Liver (tissue), 9 donors: ENCODE data around the gene GPATCH3. TPM values are rescaled to one million over a fixed set of nuclear protein-coding genes. Genes with fewer than 3 reads are reported as not detected.
A peak's percentile ranks its signal among the peaks of the same experiment; 100 is the strongest.

Experiments
- DNase-seq: peaks from one replicate; pipeline ENCODE4 v3.0.0-alpha.2; 2017; ENCODE audit warnings: low spot score
- H3K27ac ChIP-seq, 2 donors: one replicate each; pipeline ENCODE4 v1.7.0; 2013; ENCODE audit warnings: inconsistent platforms in 2 of 2, low read length in 2 of 2, control low read depth in 1 of 2, low read depth in 1 of 2, mild to moderate bottlenecking in 1 of 2
- H3K27me3 ChIP-seq, 4 donors: one replicate each; pipeline versions ENCODE4 v1.6.1 to v1.7.0; 2013; ENCODE audit warnings: low read length in 3 of 4, inconsistent platforms in 1 of 4, mild to moderate bottlenecking in 1 of 4, moderate library complexity in 1 of 4; ENCODE audit not compliant: control insufficient read depth in 4 of 4, insufficient read depth in 4 of 4
- H3K36me3 ChIP-seq, 4 donors: one replicate each; pipeline versions ENCODE4 v1.6.1 to v1.7.0; 2013; ENCODE audit warnings: low read length in 3 of 4, mild to moderate bottlenecking in 3 of 4, low read depth in 1 of 4, moderate library complexity in 1 of 4; ENCODE audit not compliant: control insufficient read depth in 4 of 4, insufficient read depth in 3 of 4
- H3K4me1 ChIP-seq, 4 donors: one replicate each; pipeline versions ENCODE4 v1.6.1 to v1.7.0; 2013; ENCODE audit warnings: low read length in 3 of 4, mild to moderate bottlenecking in 3 of 4, moderate library complexity in 1 of 4; ENCODE audit not compliant: control insufficient read depth in 4 of 4, insufficient read depth in 4 of 4
- H3K4me3 ChIP-seq, 3 donors: one replicate each; pipeline versions ENCODE4 v1.6.1 to v1.7.0; 2013; ENCODE audit warnings: low read length in 3 of 3, control low read depth in 1 of 3, low read depth in 1 of 3, mild to moderate bottlenecking in 1 of 3
- H3K9ac ChIP-seq, 2 donors: one replicate each; pipeline ENCODE4 v1.7.0; 2013; ENCODE audit warnings: low read length in 2 of 2, mild to moderate bottlenecking in 2 of 2, moderate library complexity in 2 of 2, control low read depth in 1 of 2, low read depth in 1 of 2
- H3K9me3 ChIP-seq, 4 donors: one replicate each; pipeline versions ENCODE4 v1.6.1 to v1.7.0; 2013; ENCODE audit warnings: low read length in 3 of 4; ENCODE audit not compliant: control insufficient read depth in 4 of 4
- ATF3 ChIP-seq: IDR thresholded peaks from 2 replicates; pipeline ENCODE4 v1.6.1; 2016; ENCODE audit warnings: antibody characterized with exemption
- EGR1 ChIP-seq, 2 donors: IDR thresholded peaks; 2 replicates each; pipeline ENCODE4 v1.6.1; 2016 to 2018; ENCODE audit warnings: antibody characterized with exemption in 2 of 2, low read depth in 2 of 2
- FOXA1 ChIP-seq: IDR thresholded peaks from 2 replicates; pipeline ENCODE4 v1.6.1; 2016; ENCODE audit warnings: antibody characterized with exemption
- FOXA2 ChIP-seq: IDR thresholded peaks from 2 replicates; pipeline ENCODE4 v1.6.1; 2016; ENCODE audit warnings: antibody characterized with exemption
- GABPA ChIP-seq, 2 donors: IDR thresholded peaks in 1 of 2; conservative IDR thresholded peaks in 1 of 2; 2 replicates each; pipeline ENCODE4 v1.6.1; 2016; ENCODE audit warnings: antibody characterized with exemption in 2 of 2, mild to moderate bottlenecking in 1 of 2, moderate library complexity in 1 of 2
- HNF4A ChIP-seq, 2 donors: conservative IDR thresholded peaks; 2 replicates each; pipeline ENCODE4 v1.6.1; 2016; ENCODE audit warnings: antibody characterized with exemption in 2 of 2, mild to moderate bottlenecking in 2 of 2
- HNF4G ChIP-seq: IDR thresholded peaks from 2 replicates; pipeline ENCODE4 v1.6.1; 2016; ENCODE audit warnings: antibody characterized with exemption
- JUND ChIP-seq, 2 donors: IDR thresholded peaks; 2 replicates each; pipeline ENCODE4 v1.6.1; 2016; ENCODE audit warnings: antibody characterized with exemption in 2 of 2
- NR2F2 ChIP-seq: IDR thresholded peaks from 2 replicates; pipeline ENCODE4 v1.6.1; 2016; ENCODE audit warnings: antibody characterized with exemption
- RAD21 ChIP-seq, 2 donors: IDR thresholded peaks; 2 replicates each; pipeline ENCODE4 v1.6.1; 2016; ENCODE audit warnings: antibody characterized with exemption in 2 of 2, mild to moderate bottlenecking in 2 of 2
- REST ChIP-seq: IDR thresholded peaks from 2 replicates; pipeline ENCODE4 v1.6.1; 2016; ENCODE audit warnings: antibody characterized with exemption, mild to moderate bottlenecking
- RXRA ChIP-seq, 2 donors: IDR thresholded peaks; 2 replicates each; pipeline ENCODE4 v1.6.1; 2017 to 2018; ENCODE audit warnings: antibody characterized with exemption in 2 of 2, mild to moderate bottlenecking in 1 of 2
- SP1 ChIP-seq: IDR thresholded peaks from 2 replicates; pipeline ENCODE4 v1.6.1; 2018; ENCODE audit warnings: antibody characterized with exemption, mild to moderate bottlenecking
- TAF1 ChIP-seq: conservative IDR thresholded peaks from 2 replicates; pipeline ENCODE4 v1.6.1; 2016; ENCODE audit warnings: antibody characterized with exemption, mild to moderate bottlenecking
- YY1 ChIP-seq: IDR thresholded peaks from 2 replicates; pipeline ENCODE4 v1.6.1; 2016; ENCODE audit warnings: antibody characterized with exemption, mild to moderate bottlenecking
- ZBTB33 ChIP-seq: IDR thresholded peaks from 2 replicates; pipeline ENCODE4 v1.6.1; 2016; ENCODE audit warnings: antibody characterized with exemption
- WGBS: extraction: QIAGEN DNeasy Blood & Tissue Kit; methylation state at CpG from one replicate; pipeline ENCODE4 v1.1.7; 2013; 5-methylcytosine and 5-hydroxymethylcytosine counted together
- polyA plus RNA-seq, 2 donors: library from polyadenylated mRNA; stranded (reverse) in 1 of 2; unstranded in 1 of 2; fragments of 200-250 nt in 1 of 2; fragments of >200 nt in 1 of 2; fragmentation: Nextera tagmentation in 1 of 2; extraction: Ambion mirVana in 1 of 2; gene quantifications; one replicate each; pipeline versions ENCODE4 v1.2.1 to v1.2.3, GENCODE V29; 2013 to 2015
- total RNA-seq, 2 donors: library from RNA; depleted of rRNA; stranded (reverse); fragments of >200 nt; gene quantifications; one replicate each; pipeline ENCODE4 v1.2.3, GENCODE V29; 2014
- TF ChIP-seq, protein P1 (sequence below): IDR thresholded peaks from 2 replicates; pipeline ENCODE4 v1.6.1; 2016; ENCODE audit warnings: antibody characterized with exemption
- TF ChIP-seq, protein P2 (sequence below): fragments of 150-350 bp; IDR thresholded peaks from 2 replicates; pipeline ENCODE4 v1.5.1; 2017; ENCODE audit warnings: improper control_type of control experiment, low read depth, low read length; ENCODE audit not compliant: missing input control
- donor health status: healthy.
- donor health status: healthy.
- donor health status: healthy.
- donor health status: healthy.
- donor health status: healthy.

The GPATCH3 gene
- total and polyA plus RNA-seq, 4 donors = 5.8 to 6.3 (median 6.2) TPM

- Histone ChIP-seq H3K36me3 (peaks cover 0 to 6% (median under 1%) of the 10 kb centered on the region in 4 donors), H3K27ac (peak within 1 kb of the TSS; percentile 97 to 99), H3K9me3 (no peaks in the 10 kb centered on the region), H3K27me3 (no peaks in the 10 kb centered on the region), H3K4me1 (peaks cover 3 to 50% (median 32%) of the 10 kb centered on the region in 4 donors), H3K9ac (peak within 1 kb of the TSS; percentile 92 to 96), H3K4me3 (peak within 1 kb of the TSS; percentile 79 to 86 (median 82))
- peak; percentile 79 for DNase-seq
- WGBS = 22% methylated on average over 16 of the region's 16 CpGs
- TF ChIP-seq REST = peak; percentile 69
- TF ChIP-seq, protein P1, sequence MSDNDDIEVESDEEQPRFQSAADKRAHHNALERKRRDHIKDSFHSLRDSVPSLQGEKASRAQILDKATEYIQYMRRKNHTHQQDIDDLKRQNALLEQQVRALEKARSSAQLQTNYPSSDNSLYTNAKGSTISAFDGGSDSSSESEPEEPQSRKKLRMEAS = peak; percentile 98
- TF ChIP-seq SP1 = peak; percentile 99
- peak; percentile 73 for TF ChIP-seq NR2F2
- peak; percentile 67 to 80 for TF ChIP-seq EGR1 (IDR thresholded peaks at IDR 0.05; ENCODE audit: low read depth in 2 of 2)
- TF ChIP-seq, protein P2, sequence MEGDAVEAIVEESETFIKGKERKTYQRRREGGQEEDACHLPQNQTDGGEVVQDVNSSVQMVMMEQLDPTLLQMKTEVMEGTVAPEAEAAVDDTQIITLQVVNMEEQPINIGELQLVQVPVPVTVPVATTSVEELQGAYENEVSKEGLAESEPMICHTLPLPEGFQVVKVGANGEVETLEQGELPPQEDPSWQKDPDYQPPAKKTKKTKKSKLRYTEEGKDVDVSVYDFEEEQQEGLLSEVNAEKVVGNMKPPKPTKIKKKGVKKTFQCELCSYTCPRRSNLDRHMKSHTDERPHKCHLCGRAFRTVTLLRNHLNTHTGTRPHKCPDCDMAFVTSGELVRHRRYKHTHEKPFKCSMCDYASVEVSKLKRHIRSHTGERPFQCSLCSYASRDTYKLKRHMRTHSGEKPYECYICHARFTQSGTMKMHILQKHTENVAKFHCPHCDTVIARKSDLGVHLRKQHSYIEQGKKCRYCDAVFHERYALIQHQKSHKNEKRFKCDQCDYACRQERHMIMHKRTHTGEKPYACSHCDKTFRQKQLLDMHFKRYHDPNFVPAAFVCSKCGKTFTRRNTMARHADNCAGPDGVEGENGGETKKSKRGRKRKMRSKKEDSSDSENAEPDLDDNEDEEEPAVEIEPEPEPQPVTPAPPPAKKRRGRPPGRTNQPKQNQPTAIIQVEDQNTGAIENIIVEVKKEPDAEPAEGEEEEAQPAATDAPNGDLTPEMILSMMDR = no peak
- TF ChIP-seq ATF3 = peak; percentile 95
- TF ChIP-seq HNF4A (conservative IDR thresholded peaks at IDR 0.05) = peak; percentile 85 to 91
- peak; percentile 98 to 99 for TF ChIP-seq RXRA (IDR thresholded peaks at IDR 0.05)
- TF ChIP-seq JUND (IDR thresholded peaks at IDR 0.05) = peak; percentile 92 to 93
- peak; percentile 60 for TF ChIP-seq FOXA1
- peak; percentile 91 for TF ChIP-seq YY1
- peak; percentile 93 for TF ChIP-seq ZBTB33
- peak; percentile 85 for TF ChIP-seq HNF4G
- peak in 1 of 2 donors; percentile 58 for TF ChIP-seq RAD21 (IDR thresholded peaks at IDR 0.05)
- TF ChIP-seq GABPA (IDR thresholded peaks at IDR 0.05 in 1 of 2, conservative IDR thresholded peaks at IDR 0.05 in 1 of 2) = peak; percentile 37 to 51
- peak; percentile 99 for TF ChIP-seq TAF1
- TF ChIP-seq FOXA2 = peak; percentile 86
Measured at GRCh38 chr1:26913754-26914619, 13.7 kb upstream of the GPATCH3 start, which contains the start of gene NR0B2. TSS of gene NR0B2 (minus strand) at chr1:26913975. CDS start at chr1:26913940, 35 bp downstream.
